GM12878 (cell line): ENCODE results near the gene PKD1L1. TPM values are rescaled to one million over a fixed set of nuclear protein-coding genes. Genes with fewer than 3 reads are reported as not detected.

ENCODE experiments used
- ATAC-seq: fragments of 200-7000 bp; cut with Tn5 transposase; 3 replicates; pipeline ENCODE4 v1.9.1; 2020; ENCODE audit warnings: mild to moderate bottlenecking, moderate library complexity
- BruUV-seq: library from RNA; stranded (reverse); fragments of 400-500 nt; replicated peaks from 2 replicates; lab custom pipeline; 2021; lab: Mats Ljungman, UMichigan
- CTCF ChIA-PET: fragments of 300-600 bp; sonication (Branson Sonifier 250); formaldehyde crosslinking; extraction: SDS; loops from one replicate; lab custom pipeline; 2021; ENCODE audit warnings: inconsistent platforms; lab: Yijun Ruan, JAX
- POLR2A ChIA-PET: fragments of 350-600 bp; formaldehyde crosslinking; extraction: SDS; loops from one replicate; lab custom pipeline; 2021; ENCODE audit warnings: inconsistent platforms; lab: Charles Lee
- RAD21 ChIA-PET: fragments of 300-600 bp; sonication (Branson Sonifier 250); formaldehyde crosslinking; loops from one replicate; lab custom pipeline; 2023; ENCODE audit warnings: antibody characterized with exemption; ENCODE audit not compliant: unreplicated experiment; lab: Charles Lee
- SMC1A ChIA-PET: fragments of 300-600 bp; sonication (Branson Sonifier 250); formaldehyde crosslinking; loops from one replicate; lab custom pipeline; 2023; ENCODE audit not compliant: unreplicated experiment, uncharacterized antibody; lab: Charles Lee
- DNase-seq: peaks from one replicate; pipeline ENCODE4 v3.0.0-alpha.2; 2011; ENCODE audit warnings: low read depth, low spot score
- FAIRE-seq: peaks from 3 replicates; lab custom pipeline; 2011; peaks lifted over from hg19 to GRCh38; lab: Jason Lieb, UNC
- H2AFZ ChIP-seq: 2 replicates; pipeline ENCODE4 v1.6.0; 2011; ENCODE audit warnings: low read depth, low read length, control low read depth; ENCODE audit not compliant: control insufficient read depth
- H3K27ac ChIP-seq: 2 replicates; pipeline ENCODE4 v1.5.1; 2011; ENCODE audit warnings: control low read depth; ENCODE audit not compliant: control insufficient read depth, insufficient read depth
- H3K27me3 ChIP-seq, 2 experiments: replicated peaks in 1 of 2; 2 replicates each; pipeline versions ENCODE4 v1.6.0 to v1.6.1; 2011; ENCODE audit warnings: low read length in 1 of 2; ENCODE audit not compliant: control insufficient read depth in 2 of 2, insufficient read depth in 2 of 2
- H3K36me3 ChIP-seq, 2 experiments: 2 replicates each; pipeline ENCODE4 v1.5.1; 2011; ENCODE audit warnings: low read length in 1 of 2; ENCODE audit not compliant: control insufficient read depth in 2 of 2, insufficient read depth in 2 of 2
- H3K4me1 ChIP-seq: 2 replicates; pipeline ENCODE4 v1.6.1; 2011; ENCODE audit warnings: mild to moderate bottlenecking, low read length, moderate library complexity, mixed read lengths; ENCODE audit not compliant: control insufficient read depth, insufficient read depth
- H3K4me2 ChIP-seq: 2 replicates; pipeline ENCODE4 v1.6.0; 2011; ENCODE audit warnings: control low read depth; ENCODE audit not compliant: control insufficient read depth, insufficient read depth
- H3K4me3 ChIP-seq: fragments of 200-600 bp; sonication (generic); 2 replicates; pipeline ENCODE4 v1.5.1; 2016
- H3K79me2 ChIP-seq: 2 replicates; pipeline ENCODE4 v1.6.0; 2011; ENCODE audit warnings: low read length; ENCODE audit not compliant: control insufficient read depth, insufficient read depth
- H3K9ac ChIP-seq: 2 replicates; pipeline ENCODE4 v1.8.0; 2011; ENCODE audit warnings: low read length, control low read depth, mixed read lengths; ENCODE audit not compliant: control insufficient read depth, insufficient read depth
- H3K9me3 ChIP-seq: replicated peaks from 3 replicates; pipeline ENCODE4 v1.5.1; 2011; ENCODE audit warnings: mild to moderate bottlenecking, low read length; ENCODE audit not compliant: control insufficient read depth, insufficient read depth
- H4K20me1 ChIP-seq: 2 replicates; pipeline ENCODE4 v1.6.0; 2011; ENCODE audit not compliant: control insufficient read depth, insufficient read depth
- ETV6 ChIP-seq, 2 experiments: fragments of 450-650 bp in 1 of 2; IDR thresholded peaks in 1 of 2; conservative IDR thresholded peaks in 1 of 2; 2 replicates each; pipeline ENCODE4 v1.6.1; 2014; ENCODE audit warnings: antibody characterized with exemption in 1 of 2, borderline replicate concordance in 1 of 2, low read depth in 1 of 2, mild to moderate bottlenecking in 1 of 2, moderate library complexity in 1 of 2
- GATAD2B ChIP-seq: fragments of 450-650 bp; conservative IDR thresholded peaks from 2 replicates; pipeline ENCODE4 v1.6.1; 2017; ENCODE audit warnings: low read depth, mild to moderate bottlenecking, moderate library complexity
- HDGF ChIP-seq: fragments of 450-650 bp; IDR thresholded peaks from 2 replicates; pipeline ENCODE4 v1.6.1; 2016; ENCODE audit warnings: antibody characterized with exemption
- POLR2AphosphoS5 ChIP-seq: IDR thresholded peaks from 2 replicates; pipeline ENCODE4 v1.6.1; 2011; ENCODE audit warnings: mild to moderate bottlenecking, low read length, inconsistent platforms
- SP1 ChIP-seq: IDR thresholded peaks from one replicate; pipeline ENCODE4 v1.6.1; 2011; ENCODE audit warnings: low read depth, low read length
- WGBS: methylation state at CpG from one replicate; pipeline ENCODE4 v1.1.6; 2016; ENCODE audit warnings: low lambda C conversion rate; ENCODE audit not compliant: insufficient replicate concordance, insufficient coverage; ENCODE audit errors: missing lambda C conversion rate; 5-methylcytosine and 5-hydroxymethylcytosine counted together
- in situ Hi-C: fragments of 300-500 bp; cut with MboI; formaldehyde crosslinking; loops from 9 replicates; pipeline ENCODE4 v1.14.3; 2018; ENCODE audit warnings: mixed read lengths
- intact Hi-C: fragments of 100-400 bp; cut with micrococcal nuclease; formaldehyde crosslinking; loops from one replicate; pipeline ENCODE4 v1.14.2; 2022; ENCODE audit not compliant: unreplicated experiment
- polyA plus RNA-seq, 11 experiments: library from polyadenylated mRNA; depleted of rRNA in 4 of 11; unstranded in 6 of 11; stranded (reverse) in 5 of 11; fragments of >200 nt; fragmentation: Nextera tagmentation in 4 of 11; fragmentation: Illumina TruSeq in 1 of 11; extraction: Ambion mirVana in 4 of 11; extraction: Trizol in 1 of 11; gene quantifications; 1 replicate in 1 of 11; 2 replicates in 10 of 11; pipeline versions ENCODE4 v1.2.1 to v1.2.3, GENCODE V29; 2011 to 2016; ENCODE audit warnings: inconsistent platforms in 2 of 11, missing spikeins in 2 of 11, low read depth in 1 of 11
- total RNA-seq, 4 experiments: library from RNA; depleted of rRNA in 3 of 4; stranded (reverse); fragments of >200 nt in 3 of 4; fragmentation: Illumina TruSeq in 1 of 4; extraction: Trizol in 1 of 4; gene quantifications; 2 replicates each; pipeline versions ENCODE4 v1.2.1 to v1.2.3, GENCODE V29; 2013 to 2021
- TF ChIP-seq, protein P1 (sequence below): fragments of 450-650 bp; IDR thresholded peaks from 2 replicates; pipeline ENCODE4 v1.6.1; 2017; ENCODE audit warnings: mild to moderate bottlenecking, low read depth, inconsistent platforms; ENCODE audit not compliant: poor library complexity, severe bottlenecking

Gene PKD1L1
- total and polyA plus RNA-seq, 10 of the 15 experiments (the other 5 are each of a cell fraction or from before 2014, with no cell fraction given) = under 0.01 to 0.05 (median 0.02) TPM; not detected in 3

DNA sequence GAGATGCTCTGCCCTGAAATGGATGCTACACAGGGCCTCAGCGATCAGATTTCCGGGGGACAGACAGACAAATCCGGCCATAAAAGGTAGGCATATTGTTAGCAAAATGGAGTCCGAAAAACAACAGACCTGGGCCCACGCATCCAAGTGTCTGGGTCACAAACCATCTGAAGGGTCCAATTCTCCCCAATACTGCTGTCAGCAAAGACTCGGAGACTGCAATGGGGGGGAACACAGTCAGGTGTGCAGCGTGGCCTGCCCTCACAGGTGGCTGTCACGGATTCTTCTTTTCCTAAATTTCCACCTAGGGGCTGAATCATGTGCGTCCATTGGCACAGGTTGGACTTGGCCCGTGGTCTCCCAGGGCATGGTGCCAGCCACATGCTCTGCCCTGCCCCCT, 12.9 kb downstream of the PKD1L1 start:
- CTCF ChIA-PET = interaction anchor here (2.3 kb wide), 1 partner anchor 175 kb away, joined by 8 read pairs; no protein-coding TSS in a partner anchor
- ATAC-seq (no peak), DNase-seq (no peak), FAIRE-seq (no peak)
- TF ChIP-seq SP1 (no peak), ETV6 (conservative IDR thresholded peaks at IDR 0.05 in 1 of 2, IDR thresholded peaks at IDR 0.05 in 1 of 2; ENCODE audit: borderline replicate concordance in 1 of 2, low read depth in 1 of 2) (no peak), HDGF (no peak), GATAD2B (no peak), POLR2AphosphoS5 (no peak)
- TF ChIP-seq, protein P1, sequence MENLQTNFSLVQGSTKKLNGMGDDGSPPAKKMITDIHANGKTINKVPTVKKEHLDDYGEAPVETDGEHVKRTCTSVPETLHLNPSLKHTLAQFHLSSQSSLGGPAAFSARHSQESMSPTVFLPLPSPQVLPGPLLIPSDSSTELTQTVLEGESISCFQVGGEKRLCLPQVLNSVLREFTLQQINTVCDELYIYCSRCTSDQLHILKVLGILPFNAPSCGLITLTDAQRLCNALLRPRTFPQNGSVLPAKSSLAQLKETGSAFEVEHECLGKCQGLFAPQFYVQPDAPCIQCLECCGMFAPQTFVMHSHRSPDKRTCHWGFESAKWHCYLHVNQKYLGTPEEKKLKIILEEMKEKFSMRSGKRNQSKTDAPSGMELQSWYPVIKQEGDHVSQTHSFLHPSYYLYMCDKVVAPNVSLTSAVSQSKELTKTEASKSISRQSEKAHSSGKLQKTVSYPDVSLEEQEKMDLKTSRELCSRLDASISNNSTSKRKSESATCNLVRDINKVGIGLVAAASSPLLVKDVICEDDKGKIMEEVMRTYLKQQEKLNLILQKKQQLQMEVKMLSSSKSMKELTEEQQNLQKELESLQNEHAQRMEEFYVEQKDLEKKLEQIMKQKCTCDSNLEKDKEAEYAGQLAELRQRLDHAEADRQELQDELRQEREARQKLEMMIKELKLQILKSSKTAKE = no peak
- Histone ChIP-seq H3K27me3 (peaks cover 0 to 1% of the 10 kb centered on the region in 2 experiments; a peak in 1 of 4 replicates), H3K9ac (no peak overlapping the region), H3K27ac (no peak overlapping the region), H3K9me3 (no peaks in the 10 kb centered on the region), H3K36me3 (no peaks in the 10 kb centered on the region), H3K4me1 (peaks cover 28% of the 10 kb centered on the region), H3K79me2 (no peaks in the 10 kb centered on the region), H2AFZ (no peak overlapping the region), H4K20me1 (no peaks in the 10 kb centered on the region), H3K4me2 (no peak overlapping the region), H3K4me3 (no peak overlapping the region)
- intact Hi-C loops = loop anchor here (5.0 kb wide), 1 partner anchor 322 kb away; no protein-coding TSS in a partner anchor
- no TSS peak for BruUV-seq
- in situ Hi-C loops = loop anchor here (25.0 kb wide), 1 partner anchor 1827 kb away; the partner anchor contains the start of gene VWC2
- POLR2A ChIA-PET = no interaction called here
- SMC1A ChIA-PET = no interaction called here
- RAD21 ChIA-PET = no interaction called here
- 86% methylated on average over 10 of the region's 10 CpGs for WGBS
